WERI-Rb-1 (cell line): Measurements from ENCODE around the gene KDM4B.

Experiments used
- DNase-seq: peaks from one replicate; pipeline ENCODE4 v3.0.0-alpha.2; 2020
- H3K27ac ChIP-seq: fragments of 250-450 bp; sonication (Bioruptor Pico); 2 replicates; pipeline ENCODE4 v1.5.1; 2020; ENCODE audit warnings: mild to moderate bottlenecking, moderate library complexity
- H3K27me3 ChIP-seq: fragments of 250-450 bp; sonication (Bioruptor Pico); 2 replicates; pipeline ENCODE4 v1.5.1; 2021; ENCODE audit warnings: mild to moderate bottlenecking, low read depth, moderate library complexity; ENCODE audit not compliant: insufficient read depth, severe bottlenecking
- H3K36me3 ChIP-seq: fragments of 250-450 bp; sonication (Bioruptor Pico); 2 replicates; pipeline ENCODE4 v1.5.1; 2020; ENCODE audit warnings: mild to moderate bottlenecking, moderate library complexity
- H3K4me3 ChIP-seq: 2 replicates; pipeline ENCODE4 v1.5.1; 2011; ENCODE audit warnings: low read depth, mild to moderate bottlenecking, control low read depth, low read length
- H3K9me3 ChIP-seq: fragments of 250-450 bp; sonication (Bioruptor Pico); 2 replicates; pipeline ENCODE4 v1.5.1; 2021; ENCODE audit warnings: mild to moderate bottlenecking, moderate library complexity; ENCODE audit not compliant: severe bottlenecking
- CTCF ChIP-seq: IDR thresholded peaks from 2 replicates; pipeline ENCODE4 v1.5.1; 2011; ENCODE audit warnings: low read depth, mild to moderate bottlenecking, control low read depth, inconsistent platforms, low read length

The KDM4B gene

GRCh38 chr19:5077209-5077515 lies 108.2 kb downstream of the KDM4B start:
- Histone ChIP-seq H3K36me3 (peaks cover 59% of the 10 kb centered on the region), H3K4me3 (no peak overlapping the region)
- DNase-seq = no peak

GRCh38 chr19:5078182-5078581 lies 109.3 kb downstream of the KDM4B start:
- DNase-seq = no peak
- Histone ChIP-seq H3K4me3 (no peak overlapping the region), H3K36me3 (peaks cover 66% of the 10 kb centered on the region), H3K9me3 (no peaks in the 10 kb centered on the region), H3K27me3 (no peaks in the 10 kb centered on the region), H3K27ac (no peak overlapping the region)
- no peak for TF ChIP-seq CTCF

More at GRCh38 chr19:5077209-5077515, 108.2 kb downstream of the KDM4B start:
- Histone ChIP-seq H3K27ac (no peak overlapping the region), H3K9me3 (no peaks in the 10 kb centered on the region), H3K27me3 (no peaks in the 10 kb centered on the region)
- TF ChIP-seq CTCF = no peak

- Histone ChIP-seq H3K27ac (peak overlapping the region; percentile 42), H3K36me3 (peaks cover 70% of the 10 kb centered on the region), H3K4me3 (no peak overlapping the region), H3K9me3 (no peaks in the 10 kb centered on the region), H3K27me3 (no peaks in the 10 kb centered on the region)
- no peak for TF ChIP-seq CTCF
- no peak for DNase-seq
Measured at GRCh38 chr19:5078666-5079065, 109.8 kb downstream of the KDM4B start.

- Histone ChIP-seq H3K36me3 (peaks cover 67% of the 10 kb centered on the region), H3K9me3 (no peaks in the 10 kb centered on the region), H3K27me3 (no peaks in the 10 kb centered on the region), H3K4me3 (no peak overlapping the region), H3K27ac (peak overlapping the region; percentile 42)
- no peak for TF ChIP-seq CTCF
- peak; percentile 62 for DNase-seq
Measured at GRCh38 chr19:5079071-5079774, 110.3 kb downstream of the KDM4B start.

- Histone ChIP-seq H3K36me3 (peaks cover 63% of the 10 kb centered on the region), H3K27me3 (no peaks in the 10 kb centered on the region), H3K4me3 (no peak overlapping the region), H3K27ac (no peak overlapping the region), H3K9me3 (no peaks in the 10 kb centered on the region)
- no peak for DNase-seq
- TF ChIP-seq CTCF = no peak
Measured at GRCh38 chr19:5080030-5080654, 111.2 kb downstream of the KDM4B start.
